ENCODE measurements around the gene THOC7. TPM values are rescaled to one million over a fixed set of nuclear protein-coding genes. Genes with fewer than 3 reads are reported as not detected.

THOC7 gene
- total RNA-seq, 1 experiment from 2014 or later, result 67.3 TPM

DNA sequence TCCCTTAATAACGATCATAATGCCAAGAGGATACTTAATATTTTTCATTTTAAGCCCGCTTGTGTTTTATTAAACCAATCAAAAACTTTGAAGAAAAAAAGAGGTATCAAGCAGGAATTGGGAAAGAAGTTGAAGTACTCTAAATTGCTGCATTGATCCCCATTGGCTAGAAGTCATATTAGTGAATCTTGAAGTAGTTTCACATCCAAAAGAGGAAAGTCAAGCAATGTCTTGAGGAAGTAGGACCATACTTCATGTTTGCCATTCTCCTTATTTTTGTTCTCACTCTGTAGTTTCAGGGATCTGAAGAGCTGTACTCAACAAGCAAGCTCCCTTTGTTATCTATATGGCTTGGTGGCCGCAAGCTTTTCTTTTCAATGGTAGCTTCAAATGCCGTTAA is 46.4 kb upstream of the THOC7 start:
- no peak for TF ChIP-seq SP1 (IDR thresholded peaks at IDR 0.05; ENCODE audit: low read depth)
- TF ChIP-seq, protein P1, sequence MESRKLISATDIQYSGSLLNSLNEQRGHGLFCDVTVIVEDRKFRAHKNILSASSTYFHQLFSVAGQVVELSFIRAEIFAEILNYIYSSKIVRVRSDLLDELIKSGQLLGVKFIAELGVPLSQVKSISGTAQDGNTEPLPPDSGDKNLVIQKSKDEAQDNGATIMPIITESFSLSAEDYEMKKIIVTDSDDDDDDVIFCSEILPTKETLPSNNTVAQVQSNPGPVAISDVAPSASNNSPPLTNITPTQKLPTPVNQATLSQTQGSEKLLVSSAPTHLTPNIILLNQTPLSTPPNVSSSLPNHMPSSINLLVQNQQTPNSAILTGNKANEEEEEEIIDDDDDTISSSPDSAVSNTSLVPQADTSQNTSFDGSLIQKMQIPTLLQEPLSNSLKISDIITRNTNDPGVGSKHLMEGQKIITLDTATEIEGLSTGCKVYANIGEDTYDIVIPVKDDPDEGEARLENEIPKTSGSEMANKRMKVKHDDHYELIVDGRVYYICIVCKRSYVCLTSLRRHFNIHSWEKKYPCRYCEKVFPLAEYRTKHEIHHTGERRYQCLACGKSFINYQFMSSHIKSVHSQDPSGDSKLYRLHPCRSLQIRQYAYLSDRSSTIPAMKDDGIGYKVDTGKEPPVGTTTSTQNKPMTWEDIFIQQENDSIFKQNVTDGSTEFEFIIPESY (IDR thresholded peaks at IDR 0.05; ENCODE audit: extremely low read depth, insufficient replicate concordance, low read length), result no peak
- TF ChIP-seq MAX (IDR thresholded peaks at IDR 0.05), result no peak
- TF ChIP-seq ZFX (IDR thresholded peaks at IDR 0.05), result no peak
- no peak for TF ChIP-seq POLR2AphosphoS5 (IDR thresholded peaks at IDR 0.05; ENCODE audit: low read depth, low read length)
- no peak for TF ChIP-seq ZNF274 (IDR thresholded peaks at IDR 0.05; ENCODE audit: low read depth, low read length)
- no peak for TF ChIP-seq EGR1 (IDR thresholded peaks at IDR 0.05; ENCODE audit: low read depth)
- TF ChIP-seq, protein P2, sequence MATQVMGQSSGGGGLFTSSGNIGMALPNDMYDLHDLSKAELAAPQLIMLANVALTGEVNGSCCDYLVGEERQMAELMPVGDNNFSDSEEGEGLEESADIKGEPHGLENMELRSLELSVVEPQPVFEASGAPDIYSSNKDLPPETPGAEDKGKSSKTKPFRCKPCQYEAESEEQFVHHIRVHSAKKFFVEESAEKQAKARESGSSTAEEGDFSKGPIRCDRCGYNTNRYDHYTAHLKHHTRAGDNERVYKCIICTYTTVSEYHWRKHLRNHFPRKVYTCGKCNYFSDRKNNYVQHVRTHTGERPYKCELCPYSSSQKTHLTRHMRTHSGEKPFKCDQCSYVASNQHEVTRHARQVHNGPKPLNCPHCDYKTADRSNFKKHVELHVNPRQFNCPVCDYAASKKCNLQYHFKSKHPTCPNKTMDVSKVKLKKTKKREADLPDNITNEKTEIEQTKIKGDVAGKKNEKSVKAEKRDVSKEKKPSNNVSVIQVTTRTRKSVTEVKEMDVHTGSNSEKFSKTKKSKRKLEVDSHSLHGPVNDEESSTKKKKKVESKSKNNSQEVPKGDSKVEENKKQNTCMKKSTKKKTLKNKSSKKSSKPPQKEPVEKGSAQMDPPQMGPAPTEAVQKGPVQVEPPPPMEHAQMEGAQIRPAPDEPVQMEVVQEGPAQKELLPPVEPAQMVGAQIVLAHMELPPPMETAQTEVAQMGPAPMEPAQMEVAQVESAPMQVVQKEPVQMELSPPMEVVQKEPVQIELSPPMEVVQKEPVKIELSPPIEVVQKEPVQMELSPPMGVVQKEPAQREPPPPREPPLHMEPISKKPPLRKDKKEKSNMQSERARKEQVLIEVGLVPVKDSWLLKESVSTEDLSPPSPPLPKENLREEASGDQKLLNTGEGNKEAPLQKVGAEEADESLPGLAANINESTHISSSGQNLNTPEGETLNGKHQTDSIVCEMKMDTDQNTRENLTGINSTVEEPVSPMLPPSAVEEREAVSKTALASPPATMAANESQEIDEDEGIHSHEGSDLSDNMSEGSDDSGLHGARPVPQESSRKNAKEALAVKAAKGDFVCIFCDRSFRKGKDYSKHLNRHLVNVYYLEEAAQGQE (IDR thresholded peaks at IDR 0.05; ENCODE audit: low read depth), result no peak
- no peak for TF ChIP-seq SRF (IDR thresholded peaks at IDR 0.05; ENCODE audit: low read depth)
- no peak for TF ChIP-seq POLR2A (IDR thresholded peaks at IDR 0.05; ENCODE audit: borderline replicate concordance, extremely low read depth, insufficient read depth, insufficient read length)
- no peak for TF ChIP-seq CEBPB (IDR thresholded peaks at IDR 0.05; ENCODE audit: low read depth)
- TF ChIP-seq, protein P3, sequence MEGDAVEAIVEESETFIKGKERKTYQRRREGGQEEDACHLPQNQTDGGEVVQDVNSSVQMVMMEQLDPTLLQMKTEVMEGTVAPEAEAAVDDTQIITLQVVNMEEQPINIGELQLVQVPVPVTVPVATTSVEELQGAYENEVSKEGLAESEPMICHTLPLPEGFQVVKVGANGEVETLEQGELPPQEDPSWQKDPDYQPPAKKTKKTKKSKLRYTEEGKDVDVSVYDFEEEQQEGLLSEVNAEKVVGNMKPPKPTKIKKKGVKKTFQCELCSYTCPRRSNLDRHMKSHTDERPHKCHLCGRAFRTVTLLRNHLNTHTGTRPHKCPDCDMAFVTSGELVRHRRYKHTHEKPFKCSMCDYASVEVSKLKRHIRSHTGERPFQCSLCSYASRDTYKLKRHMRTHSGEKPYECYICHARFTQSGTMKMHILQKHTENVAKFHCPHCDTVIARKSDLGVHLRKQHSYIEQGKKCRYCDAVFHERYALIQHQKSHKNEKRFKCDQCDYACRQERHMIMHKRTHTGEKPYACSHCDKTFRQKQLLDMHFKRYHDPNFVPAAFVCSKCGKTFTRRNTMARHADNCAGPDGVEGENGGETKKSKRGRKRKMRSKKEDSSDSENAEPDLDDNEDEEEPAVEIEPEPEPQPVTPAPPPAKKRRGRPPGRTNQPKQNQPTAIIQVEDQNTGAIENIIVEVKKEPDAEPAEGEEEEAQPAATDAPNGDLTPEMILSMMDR (IDR thresholded peaks at IDR 0.05 in 2 of 3, conservative IDR thresholded peaks at IDR 0.05 in 1 of 3; ENCODE audit: borderline replicate concordance in 1 of 3, insufficient read depth in 1 of 3, low read depth in 2 of 3, low read length in 2 of 3), result no peak
- no peak for TF ChIP-seq ELF1 (IDR thresholded peaks at IDR 0.05; ENCODE audit: borderline replicate concordance, low read depth)
- TF ChIP-seq EZH2 (IDR thresholded peaks at IDR 0.05), result no peak
- TF ChIP-seq ATF3 (IDR thresholded peaks at IDR 0.05), result no peak
- no peak for TF ChIP-seq EZH2phosphoT487 (IDR thresholded peaks at IDR 0.05; ENCODE audit: borderline replicate concordance)
- TF ChIP-seq CBX3 (IDR thresholded peaks at IDR 0.05; ENCODE audit: low read depth), result no peak
- no peaks in the 10 kb centered on the region for H3K27me3 ChIP-seq (ENCODE audit: insufficient read depth, low read length)
- no peaks in the 10 kb centered on the region for H4K20me1 ChIP-seq (ENCODE audit: insufficient read depth)
- ChIA-PET POLR2A (no interaction called here), CTCF (no interaction called here), RAD21 (ENCODE audit: low non-redundant PET in 1 of 2, low total read pairs in 2 of 2, uncharacterized antibody in 2 of 2, unreplicated experiment in 2 of 2) (no interaction called here)
- H3K9ac ChIP-seq (ENCODE audit: low read length), result no peak overlapping the region
- ATAC-seq (no peak), DNase-seq (ENCODE audit: low read depth, low spot score) (no peak)
- intact Hi-C loops (cut with micrococcal nuclease), result loop anchor here (5.0 kb wide), 1 partner anchor 48 kb away; the partner anchor contains the start of genes ATXN7 and THOC7
- no peaks in the 10 kb centered on the region for H3K36me3 ChIP-seq (ENCODE audit: control insufficient read depth in 1 of 2, insufficient read depth in 2 of 2, low read length in 2 of 2)
- peaks cover 35% of the 10 kb centered on the region for H3K79me2 ChIP-seq (ENCODE audit: insufficient read depth, low read length)
- no TSS peak for BruUV-seq (replicated peaks)
- H3K4me3 ChIP-seq (replicated peaks in 1 of 2; ENCODE audit: low read depth in 1 of 2, low read length in 2 of 2), result no peak overlapping the region
- no peak overlapping the region for H3K27ac ChIP-seq (ENCODE audit: low read depth, low read length)
- H3K4me2 ChIP-seq (ENCODE audit: low read length), result no peak overlapping the region
- no peaks in the 10 kb centered on the region for H3K9me2 ChIP-seq (ENCODE audit: insufficient read depth)
- peaks cover 12 to 25% of the 10 kb centered on the region in 2 experiments; a peak in 3 of 4 replicates for H3K4me1 ChIP-seq (ENCODE audit: control insufficient read depth in 1 of 2, insufficient read depth in 2 of 2, low read length in 2 of 2)
- H2AFZ ChIP-seq (ENCODE audit: low read depth, low read length, poor library complexity, severe bottlenecking), result no peak overlapping the region
- H3K9me3 ChIP-seq (ENCODE audit: control insufficient read depth in 1 of 2, insufficient read depth in 1 of 2, low read depth in 1 of 2, low read length in 2 of 2), result no peaks in the 10 kb centered on the region

Data from HCT116 (cell line).